ENCODE results near the gene SFPQ. TPM values are rescaled to one million over a fixed set of nuclear protein-coding genes. Genes with fewer than 3 reads are reported as not detected.

The SFPQ gene
- total and polyA plus RNA-seq, 2 experiments from 2014 or later: 170 to 183 TPM

DNA sequence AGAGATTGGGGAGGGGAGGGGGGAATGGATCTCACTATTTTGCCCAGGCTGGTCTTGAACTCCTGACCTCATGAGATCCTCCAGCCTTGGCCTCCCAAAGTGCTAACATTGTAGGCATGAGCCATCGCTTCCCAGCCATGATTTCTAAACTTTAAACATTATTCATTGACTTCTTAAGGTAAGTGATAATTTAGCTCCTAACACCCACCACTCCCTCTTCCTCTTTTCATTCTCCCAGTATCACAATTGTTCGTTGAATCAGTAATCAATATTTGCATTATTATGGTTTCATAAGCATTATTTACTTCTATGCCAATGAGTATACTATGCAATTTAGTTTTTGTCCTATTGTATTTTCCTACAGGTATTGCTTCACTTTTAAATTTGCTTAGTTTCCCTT is 33.6 kb upstream of the SFPQ start:
- H3K27me3 ChIP-seq: no peaks in the 10 kb centered on the region
- H3K4me2 ChIP-seq: no peak overlapping the region
- H3K79me2 ChIP-seq: no peaks in the 10 kb centered on the region
- no peak overlapping the region for H3K27ac ChIP-seq
- no peak for DNase-seq (ENCODE audit: low spot score)
- no peak overlapping the region for H3K4me3 ChIP-seq
- H3K9me2 ChIP-seq (replicated peaks; ENCODE audit: insufficient read depth): no peaks in the 10 kb centered on the region
- TF ChIP-seq EZH2phosphoT487 (IDR thresholded peaks at IDR 0.05; ENCODE audit: low read depth, severe bottlenecking, unreplicated experiment) (no peak), EZH2 (IDR thresholded peaks at IDR 0.05; ENCODE audit: borderline replicate concordance) (no peak), CTCF (IDR thresholded peaks at IDR 0.05; ENCODE audit: poor library complexity) (no peak)
- peaks cover 14% of the 10 kb centered on the region for H3K4me1 ChIP-seq (ENCODE audit: insufficient read depth)
- WGBS (ENCODE audit: low lambda C conversion rate, missing lambda C conversion rate): 94% methylated on average over 2 of the region's 2 CpGs
- H3K9me3 ChIP-seq (ENCODE audit: low read depth): no peaks in the 10 kb centered on the region
- H4K20me1 ChIP-seq (ENCODE audit: insufficient read depth, poor library complexity, severe bottlenecking): no peaks in the 10 kb centered on the region
- H3K36me3 ChIP-seq (replicated peaks; ENCODE audit: insufficient read depth, low read depth): no peaks in the 10 kb centered on the region
- no peak overlapping the region for H2AFZ ChIP-seq

GRCh38 chr1:35223084-35223630 is 30.2 kb upstream of the SFPQ start:
- H3K9me3 ChIP-seq (ENCODE audit: low read depth): no peaks in the 10 kb centered on the region
- H3K27ac ChIP-seq: peak overlapping the region; percentile 66
- no peaks in the 10 kb centered on the region for H3K27me3 ChIP-seq
- DNase-seq (ENCODE audit: low spot score): no peak
- H3K9me2 ChIP-seq (replicated peaks; ENCODE audit: insufficient read depth): no peaks in the 10 kb centered on the region
- no peaks in the 10 kb centered on the region for H3K36me3 ChIP-seq (replicated peaks; ENCODE audit: insufficient read depth, low read depth)
- H3K4me1 ChIP-seq (ENCODE audit: insufficient read depth): peaks cover 14% of the 10 kb centered on the region
- WGBS (ENCODE audit: low lambda C conversion rate, missing lambda C conversion rate): 65% methylated on average over 4 of the region's 4 CpGs
- H3K4me3 ChIP-seq: no peak overlapping the region
- H3K79me2 ChIP-seq: no peaks in the 10 kb centered on the region
- H2AFZ ChIP-seq: no peak overlapping the region
- no peaks in the 10 kb centered on the region for H4K20me1 ChIP-seq (ENCODE audit: insufficient read depth, poor library complexity, severe bottlenecking)
- peak overlapping the region; percentile 29 for H3K4me2 ChIP-seq
- TF ChIP-seq EZH2 (IDR thresholded peaks at IDR 0.05; ENCODE audit: borderline replicate concordance): no peak
- TF ChIP-seq EZH2phosphoT487 (IDR thresholded peaks at IDR 0.05; ENCODE audit: low read depth, severe bottlenecking, unreplicated experiment): no peak
- no peak for TF ChIP-seq CTCF (IDR thresholded peaks at IDR 0.05; ENCODE audit: poor library complexity)

GRCh38 chr1:35222322-35223083 is 29.6 kb upstream of the SFPQ start:
- Histone ChIP-seq H4K20me1 (ENCODE audit: insufficient read depth, poor library complexity, severe bottlenecking) (no peaks in the 10 kb centered on the region), H3K9me3 (ENCODE audit: low read depth) (no peaks in the 10 kb centered on the region), H3K4me3 (no peak overlapping the region), H3K27ac (peak overlapping the region; percentile 66), H3K4me2 (peak overlapping the region; percentile 37), H3K9me2 (replicated peaks; ENCODE audit: insufficient read depth) (no peaks in the 10 kb centered on the region), H3K4me1 (ENCODE audit: insufficient read depth) (peaks cover 14% of the 10 kb centered on the region), H2AFZ (no peak overlapping the region), H3K27me3 (no peaks in the 10 kb centered on the region), H3K79me2 (no peaks in the 10 kb centered on the region), H3K36me3 (replicated peaks; ENCODE audit: insufficient read depth, low read depth) (no peaks in the 10 kb centered on the region)
- peak; percentile 43 for DNase-seq (ENCODE audit: low spot score)
- WGBS (ENCODE audit: low lambda C conversion rate, missing lambda C conversion rate): 57% methylated on average over 6 of the region's 6 CpGs
- TF ChIP-seq EZH2 (IDR thresholded peaks at IDR 0.05; ENCODE audit: borderline replicate concordance) (no peak), EZH2phosphoT487 (IDR thresholded peaks at IDR 0.05; ENCODE audit: low read depth, severe bottlenecking, unreplicated experiment) (no peak), CTCF (IDR thresholded peaks at IDR 0.05; ENCODE audit: poor library complexity) (no peak)
